Measurements from ENCODE around the gene R3HCC1L.

Gene R3HCC1L

DNA sequence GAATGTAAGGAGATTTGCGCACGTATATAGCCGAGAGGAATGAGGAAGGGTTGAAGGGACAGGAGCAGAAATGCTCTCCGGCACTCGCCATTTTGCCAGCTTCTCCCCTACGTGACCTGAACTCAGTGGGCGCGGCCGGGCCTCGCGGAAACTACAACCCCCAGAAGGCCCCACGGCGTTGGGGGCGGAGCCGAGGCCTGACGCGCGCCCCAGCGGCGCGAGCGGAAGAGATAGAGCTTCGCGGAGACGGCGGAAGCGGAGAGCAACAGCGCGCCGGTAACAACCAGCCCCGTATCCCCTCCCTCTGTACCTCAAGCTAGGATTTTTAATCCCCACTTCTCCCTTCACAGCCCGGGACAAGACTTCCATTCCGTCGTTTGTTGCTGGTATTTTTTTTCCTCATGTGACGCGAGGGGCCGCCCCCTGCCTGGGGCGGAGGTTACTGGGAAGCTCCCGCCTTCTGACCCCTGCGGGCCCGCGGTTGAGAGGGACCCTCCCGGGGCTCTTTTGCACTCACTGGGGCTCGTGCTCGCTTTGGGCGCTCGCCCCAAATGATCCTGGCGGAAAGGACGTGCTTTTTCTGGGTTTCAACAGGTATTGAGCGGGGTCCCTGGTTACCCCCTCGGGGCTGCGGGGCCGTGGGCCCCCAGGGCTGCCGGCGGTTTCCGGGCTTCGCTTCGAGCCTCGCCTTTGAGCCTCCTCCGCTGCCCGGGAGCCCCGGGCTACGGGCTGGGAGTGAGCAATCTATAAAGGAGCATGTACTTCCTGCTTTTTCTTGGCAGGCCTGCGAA lies at the start of gene R3HCC1L:
Gene R3HCC1L (plus strand): TSS at position 227 of the 791 bp plus-strand sequence. CDS start 73,458 bp downstream, outside the sequence.
- DNase-seq = peak; percentile 91

DNA sequence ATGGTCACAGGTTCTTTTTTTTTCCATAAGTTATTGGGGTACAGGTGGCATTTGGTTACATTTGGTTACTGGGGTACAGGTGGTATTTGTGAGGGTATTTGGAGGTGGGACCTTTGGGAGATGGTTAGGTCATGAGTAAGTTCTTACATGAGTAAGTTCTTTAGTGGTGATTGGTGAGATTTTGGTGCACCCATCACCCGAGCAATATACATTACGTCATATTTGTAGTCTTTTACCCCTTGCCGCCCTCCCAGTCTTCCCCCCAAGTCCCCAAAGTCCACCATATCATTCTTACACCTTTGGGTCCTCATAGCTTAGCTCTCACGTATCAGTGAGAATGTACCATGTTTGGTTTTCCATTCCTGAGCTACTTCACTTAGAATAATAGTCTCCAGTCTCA lies 49.2 kb upstream of the R3HCC1L start:
- DNase-seq = no peak

DNA sequence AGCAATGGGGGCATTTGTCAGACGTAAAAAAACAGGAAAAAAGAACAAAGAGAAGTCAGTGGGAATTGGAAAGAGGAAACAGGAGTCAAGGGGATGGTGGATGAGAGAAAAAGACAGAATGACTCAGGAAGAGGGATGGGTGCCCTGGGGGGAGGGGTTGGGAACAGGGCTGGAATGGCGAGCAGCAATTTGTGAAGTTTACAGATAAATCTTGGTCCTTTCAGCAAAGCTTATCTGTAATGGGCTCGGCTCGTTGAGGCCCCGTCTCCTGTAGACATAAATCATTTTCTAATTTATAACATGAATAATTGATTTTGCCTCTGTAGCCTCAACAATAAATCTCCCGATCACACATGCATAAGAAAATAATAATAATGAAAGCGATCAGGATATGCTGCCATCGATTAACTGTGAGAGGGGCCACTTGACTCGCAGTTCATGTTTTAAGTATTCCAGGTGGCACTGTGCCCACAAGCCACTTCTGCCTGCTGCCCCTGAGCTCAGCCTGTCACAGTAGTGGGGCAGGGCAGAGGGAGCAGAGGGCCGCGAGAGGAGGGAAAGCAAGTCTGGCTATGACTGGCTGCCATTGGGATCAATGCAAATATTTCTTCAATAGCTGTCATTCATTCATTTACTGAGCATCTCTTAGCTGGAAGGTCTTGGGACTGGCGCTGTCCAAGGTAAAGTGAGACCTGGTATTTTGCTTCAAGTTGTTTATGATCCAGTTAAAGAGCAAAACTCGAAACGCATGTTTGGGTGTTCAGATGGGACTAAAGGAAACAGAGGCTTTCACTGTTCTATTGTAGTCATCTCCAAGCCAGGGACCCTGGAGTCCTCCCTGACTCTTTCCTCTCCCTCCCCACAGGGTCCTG lies 47.4 kb upstream of the R3HCC1L start:
- DNase-seq = no peak

DNA sequence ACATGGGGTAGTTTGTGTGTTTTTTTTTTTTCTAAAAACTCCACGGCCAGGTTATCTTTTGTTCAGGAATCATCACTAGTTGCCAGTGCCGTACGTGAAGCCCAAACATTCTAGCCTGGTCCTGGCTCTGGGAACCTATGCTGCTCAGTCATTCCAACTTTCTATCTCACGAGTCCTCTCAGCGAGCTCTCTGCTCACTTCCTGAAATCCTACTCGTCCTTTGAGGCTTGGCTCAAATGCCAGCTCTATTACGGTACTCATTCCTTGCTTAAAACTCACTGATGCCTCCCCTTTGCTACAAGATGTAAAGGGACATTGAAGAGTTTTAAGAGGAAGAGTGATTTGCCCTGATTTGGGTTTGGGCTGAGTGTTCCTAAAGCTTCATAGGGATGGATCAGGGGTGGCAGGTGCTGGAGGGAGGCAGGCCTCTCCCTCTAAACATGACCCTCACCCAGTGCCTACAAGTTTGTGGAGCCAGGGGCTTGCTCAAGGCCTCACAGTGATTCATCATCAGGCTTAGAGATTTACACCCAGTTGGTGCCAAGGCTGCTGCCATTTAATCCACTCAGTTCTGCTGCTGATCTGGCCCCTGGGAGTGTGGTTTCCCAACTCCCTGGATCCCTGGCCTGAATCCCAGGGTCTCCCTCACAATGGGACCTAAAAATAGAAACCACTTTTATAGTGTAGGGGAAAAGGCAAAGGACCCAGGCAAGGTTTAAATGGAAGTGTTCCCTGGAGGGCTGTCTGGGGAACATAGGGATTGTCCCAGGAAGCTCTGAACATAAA lies 46.1 kb upstream of the R3HCC1L start:
- DNase-seq = no peak

DNA sequence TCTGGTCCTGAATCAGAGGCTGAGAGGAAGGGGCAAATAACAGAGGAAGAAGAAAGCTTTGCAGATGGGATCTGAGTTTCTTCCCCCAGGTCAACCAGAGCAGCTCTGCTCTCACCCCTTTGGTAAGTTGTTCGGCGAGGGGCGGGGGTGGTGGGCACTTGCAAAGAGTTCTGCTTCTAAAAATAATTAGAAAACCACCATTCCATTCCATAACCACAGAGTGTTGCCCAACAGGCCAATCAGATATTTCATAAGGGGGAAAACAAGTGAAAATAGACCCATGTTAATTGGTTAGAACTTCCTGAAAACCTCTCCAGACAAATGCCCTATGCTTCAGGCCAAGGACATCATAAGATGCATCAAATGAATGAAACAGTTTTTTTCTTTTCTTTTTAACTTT lies 43.6 kb upstream of the R3HCC1L start:
- DNase-seq = no peak

DNA sequence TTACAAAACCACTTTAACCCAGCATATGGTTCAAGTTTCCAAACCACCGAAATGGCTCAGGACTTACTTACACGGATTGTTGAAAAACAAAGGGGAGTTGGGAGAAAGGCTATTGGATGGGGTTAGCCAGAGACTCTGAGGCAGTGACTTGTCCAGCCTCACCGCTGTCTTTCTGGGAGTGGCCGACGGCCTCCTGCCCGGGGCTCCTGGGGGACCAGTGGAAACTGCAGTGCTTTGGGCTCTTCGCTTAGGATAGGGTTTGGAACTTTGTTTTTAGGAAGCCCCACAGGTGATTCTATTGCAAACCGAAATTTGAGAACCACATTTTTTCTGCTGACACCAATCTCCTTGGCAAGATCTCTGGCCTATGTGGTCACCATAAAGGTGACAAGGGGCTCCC lies 38.1 kb upstream of the R3HCC1L start:
- no peak for DNase-seq

DNA sequence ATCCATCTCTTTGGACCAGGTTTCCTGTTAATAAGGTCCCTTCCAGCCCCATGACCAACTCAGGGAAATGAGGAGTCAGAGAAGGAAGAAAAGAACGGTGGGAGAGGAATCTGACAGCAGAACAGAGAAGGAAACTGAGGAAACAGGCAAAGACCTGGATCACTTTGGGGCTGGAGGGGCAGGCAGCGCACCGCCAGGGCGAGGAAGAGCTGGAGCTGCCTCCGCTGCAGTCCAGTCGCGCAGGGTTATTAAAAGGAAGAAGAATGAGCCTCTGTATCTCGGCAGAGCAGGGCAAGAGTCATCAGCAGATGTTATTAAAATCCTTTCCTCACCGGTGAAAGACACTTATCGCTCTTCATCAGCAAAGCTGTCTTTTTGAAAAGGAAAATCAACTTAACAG lies 37.7 kb upstream of the R3HCC1L start:
- no peak for DNase-seq

DNA sequence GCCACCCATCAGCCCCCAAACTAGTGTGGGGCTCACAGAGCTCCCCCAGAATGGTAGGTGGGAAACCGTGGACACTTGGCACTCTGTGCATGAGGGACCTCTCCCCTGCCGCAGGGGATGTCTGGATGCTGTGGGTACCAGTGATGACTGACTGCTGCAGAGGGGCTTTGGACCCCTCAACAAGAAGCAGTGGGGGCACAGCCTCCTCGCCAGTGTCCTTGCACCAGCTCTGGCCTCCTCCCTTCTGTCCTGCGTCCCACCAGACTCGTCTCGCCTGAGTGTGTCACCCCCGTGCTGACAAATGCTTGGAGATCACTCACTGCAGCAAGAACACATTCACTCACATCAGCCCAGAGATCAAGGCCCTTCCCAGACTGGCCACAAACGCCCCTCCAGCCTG lies 37.3 kb upstream of the R3HCC1L start:
- no peak for DNase-seq

DNA sequence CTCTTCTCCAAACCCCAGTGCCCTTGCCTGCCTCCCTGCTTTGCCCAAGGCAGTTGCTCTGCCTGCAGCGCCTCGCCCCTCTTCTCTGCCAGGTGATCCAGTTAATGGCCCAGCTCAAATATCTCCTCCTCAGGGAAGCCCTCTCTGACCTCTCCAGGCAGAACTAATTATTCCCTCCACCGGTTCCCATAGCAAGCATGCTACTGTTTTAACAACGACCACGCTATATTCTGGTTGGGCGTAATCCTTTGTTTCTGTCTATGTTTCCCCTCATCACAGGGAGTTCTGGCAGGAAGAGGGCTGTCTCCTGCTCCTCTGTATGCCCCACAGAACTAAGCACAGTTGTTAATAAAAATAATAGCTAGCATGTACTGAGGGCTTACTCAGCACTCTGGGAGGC lies 36.8 kb upstream of the R3HCC1L start:
- DNase-seq = no peak

DNA sequence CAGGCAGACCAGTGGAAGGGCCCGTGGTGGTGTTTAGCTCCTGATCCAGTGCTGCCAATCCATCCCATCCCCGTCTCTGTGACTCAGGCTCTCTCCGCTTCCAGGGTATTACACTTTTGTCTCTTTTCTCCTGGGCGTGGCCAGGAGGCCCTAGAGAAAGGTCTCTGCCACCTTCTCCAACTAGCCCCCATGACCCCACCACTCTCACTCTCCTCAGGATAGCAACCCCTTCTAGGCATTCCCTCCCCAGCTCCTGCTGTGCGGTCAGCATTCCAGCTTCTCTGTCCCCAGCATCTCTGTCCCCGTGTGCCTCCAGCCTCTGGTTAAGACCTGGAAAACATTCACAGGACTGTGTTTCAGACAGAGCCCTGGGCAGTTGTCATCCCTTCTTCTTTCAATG lies 36.2 kb upstream of the R3HCC1L start:
- DNase-seq = no peak

DNA sequence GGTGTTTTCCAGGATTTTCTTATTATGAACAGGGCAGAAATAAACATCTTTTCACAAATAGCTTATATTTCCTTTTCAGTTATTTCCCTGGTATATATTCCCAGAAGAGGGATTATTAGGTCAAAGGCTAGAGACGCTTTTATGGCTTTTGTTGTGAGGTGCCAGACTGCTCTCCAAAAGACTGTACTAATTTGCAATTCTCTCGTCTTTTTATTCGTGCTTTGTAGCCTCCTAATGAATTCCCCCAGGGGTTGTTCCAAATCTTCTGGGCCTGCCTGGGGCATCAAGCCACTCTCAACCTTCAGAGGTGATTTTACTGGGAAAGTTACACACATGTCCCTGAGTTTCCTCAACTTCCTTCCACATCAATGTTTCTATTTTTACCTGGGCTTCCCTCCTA lies 34.0 kb upstream of the R3HCC1L start:
- no peak for DNase-seq

DNA sequence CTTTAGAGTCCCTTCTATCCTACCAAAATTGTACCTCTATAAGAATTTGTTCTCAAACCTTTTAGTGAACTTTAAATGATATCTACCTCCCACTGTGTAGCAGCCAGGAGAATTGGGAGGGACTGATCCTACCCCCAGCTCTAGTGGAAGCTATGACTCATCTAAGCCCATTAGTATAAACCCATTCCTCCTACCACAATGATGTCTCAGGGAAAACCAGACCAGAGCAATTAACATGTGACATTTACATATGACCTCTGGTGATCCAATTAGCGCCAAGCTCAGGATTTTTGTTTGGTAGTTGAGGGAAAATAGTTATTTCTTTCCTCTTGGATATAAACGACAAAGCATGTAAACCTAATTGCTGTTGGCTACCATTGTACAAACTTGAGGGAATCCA lies 33.1 kb upstream of the R3HCC1L start:
- DNase-seq = no peak

DNA sequence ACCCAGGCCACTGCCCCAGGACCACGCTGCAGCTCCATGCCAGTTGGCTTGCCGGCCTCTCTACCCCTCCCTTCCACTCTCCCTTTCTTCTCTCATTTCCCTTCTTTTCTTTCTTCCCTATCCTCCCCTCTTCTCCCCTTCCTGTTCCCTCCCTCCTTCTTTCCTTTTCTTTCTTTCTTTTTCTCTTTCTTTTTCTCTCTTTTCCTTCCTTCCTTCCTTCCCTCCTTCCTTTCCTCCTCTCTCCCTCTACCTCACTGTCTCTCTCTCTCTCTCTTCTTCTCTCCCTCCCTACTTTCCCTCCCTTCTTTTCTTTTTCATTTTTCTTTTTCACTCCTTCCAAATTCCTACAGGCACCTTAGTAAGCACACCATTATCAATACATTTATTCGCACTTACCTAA lies 30.3 kb upstream of the R3HCC1L start:
- no peak for DNase-seq

DNA sequence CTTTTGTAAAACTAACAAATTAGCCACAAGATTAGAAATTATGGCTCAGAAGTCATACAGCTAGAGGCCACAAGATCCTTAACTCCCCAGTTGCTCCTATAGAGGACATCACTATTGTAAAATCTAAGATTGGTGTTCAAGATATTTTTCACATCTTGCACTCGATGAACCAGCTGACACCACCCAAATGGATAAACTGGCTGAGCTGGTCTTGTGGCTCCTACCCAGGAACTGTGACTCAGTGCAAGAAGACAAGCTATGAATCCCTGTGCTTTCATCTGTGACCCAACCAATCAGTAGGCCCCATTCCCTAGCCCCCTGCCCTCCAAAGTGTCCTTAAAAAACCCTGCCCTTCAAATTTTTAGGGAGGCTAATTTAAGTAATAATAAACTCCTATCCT lies 27.9 kb upstream of the R3HCC1L start:
- DNase-seq = no peak

DNA sequence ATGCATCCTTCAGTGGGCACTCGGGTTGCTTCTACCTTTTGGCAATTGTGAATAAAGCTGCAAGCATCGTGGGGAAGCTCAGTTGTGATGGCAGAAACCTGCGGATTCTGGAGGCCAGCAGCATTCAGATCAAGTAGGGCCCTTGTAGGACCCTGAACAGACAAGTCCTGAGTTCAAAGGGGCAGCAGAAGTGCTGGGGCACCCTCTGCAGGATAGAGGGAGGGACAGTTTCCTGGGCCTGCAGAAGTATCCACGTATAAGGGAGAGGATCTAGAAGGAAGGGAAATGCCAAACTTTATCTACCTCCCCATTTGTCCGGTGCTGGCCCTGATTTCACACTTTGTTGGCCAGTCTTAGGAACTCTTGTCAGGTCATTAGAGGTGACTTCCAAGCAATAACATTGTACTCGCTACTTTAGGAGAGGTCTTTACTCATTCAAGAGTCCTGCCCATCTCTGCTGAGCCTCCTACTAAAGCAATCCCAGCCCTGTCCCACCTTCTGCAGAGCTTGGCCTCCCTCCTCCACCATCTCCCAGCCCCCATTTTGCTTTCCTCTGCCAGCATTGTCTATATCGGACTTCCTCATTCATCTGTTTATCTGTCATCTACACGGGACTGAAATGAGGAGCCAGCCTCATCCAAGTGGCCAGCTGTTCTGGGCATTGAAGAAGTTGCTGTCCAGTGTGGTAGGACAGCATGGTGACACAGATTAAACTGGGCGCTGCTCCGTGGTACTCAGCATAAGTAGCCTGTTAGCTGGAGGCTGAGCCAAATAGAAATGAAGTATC lies 26.6 kb upstream of the R3HCC1L start:
- no peak for DNase-seq

DNA sequence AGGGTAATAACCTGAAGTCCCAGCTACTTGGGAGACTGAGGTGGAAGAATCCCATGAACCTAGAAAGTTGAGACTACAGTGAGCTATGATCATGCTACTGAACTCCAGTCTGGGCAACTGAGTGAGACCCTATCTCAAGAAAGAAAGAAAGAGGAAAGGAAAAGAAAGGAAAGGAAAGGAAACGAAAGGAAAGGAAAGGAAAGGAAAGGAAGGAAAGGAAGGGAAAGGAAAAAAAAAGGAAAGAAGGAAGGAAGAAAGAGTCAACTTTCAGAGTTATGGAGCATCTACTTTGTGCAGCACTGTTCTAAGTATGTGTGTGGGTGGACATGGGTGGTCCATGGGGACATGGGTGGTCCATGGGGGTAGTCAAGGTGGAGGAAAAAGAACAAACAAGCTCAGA lies 24.1 kb upstream of the R3HCC1L start:
- DNase-seq = no peak

DNA sequence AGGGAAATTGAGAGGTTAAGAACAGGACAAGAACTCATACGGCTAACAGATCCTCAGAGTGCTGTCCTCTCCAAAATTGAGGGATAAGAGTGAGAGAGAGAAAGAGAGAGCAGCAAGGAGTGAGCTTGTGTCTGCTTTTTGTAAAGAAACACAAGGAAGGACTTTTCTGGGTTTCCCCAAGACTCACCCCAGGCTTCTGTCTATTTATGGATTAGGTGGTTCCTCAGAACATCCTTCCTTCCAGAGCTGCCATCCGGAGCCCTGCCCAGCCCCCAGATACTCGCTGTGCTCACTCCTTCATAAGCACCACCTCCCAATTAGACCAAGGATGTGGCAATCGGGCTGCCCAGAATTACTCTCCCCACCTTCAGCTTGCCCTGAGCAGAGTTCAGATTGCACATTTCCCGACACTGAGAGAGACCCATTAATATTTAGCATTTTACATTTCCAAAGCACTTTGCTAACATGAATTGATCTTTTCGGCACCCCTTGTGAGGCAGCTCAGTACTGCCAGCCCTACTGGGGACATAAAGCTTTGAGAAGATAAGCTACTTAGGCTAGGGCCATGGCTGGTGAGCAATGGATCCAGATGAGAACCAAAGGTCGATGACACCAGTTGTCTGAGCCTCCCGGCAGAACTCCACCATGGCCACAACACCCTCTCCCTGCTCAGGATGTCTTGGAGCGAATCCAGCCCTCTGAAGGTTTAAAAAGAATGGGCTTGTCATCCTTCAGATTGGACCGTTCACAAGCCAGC lies 19.2 kb upstream of the R3HCC1L start:
- no peak for DNase-seq

DNA sequence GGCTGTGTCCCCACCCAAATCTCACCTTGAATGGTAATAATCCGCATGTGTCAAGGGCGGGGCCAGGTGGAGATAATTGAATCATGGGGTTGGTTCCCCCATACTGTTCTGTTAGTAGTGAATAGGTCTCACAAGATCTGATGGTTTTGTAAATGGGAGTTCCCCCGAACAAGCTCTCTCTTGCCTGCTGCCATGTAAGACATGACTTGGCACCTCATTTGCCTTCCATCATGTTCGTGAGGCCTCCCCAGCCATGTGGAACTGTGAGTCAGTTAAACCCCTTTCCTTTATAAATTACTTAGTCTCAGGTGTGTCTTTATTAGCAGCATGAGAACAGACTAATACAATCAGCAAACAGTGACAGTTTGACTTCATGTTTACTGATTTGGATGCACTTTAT lies 14.6 kb upstream of the R3HCC1L start:
- DNase-seq = no peak

DNA sequence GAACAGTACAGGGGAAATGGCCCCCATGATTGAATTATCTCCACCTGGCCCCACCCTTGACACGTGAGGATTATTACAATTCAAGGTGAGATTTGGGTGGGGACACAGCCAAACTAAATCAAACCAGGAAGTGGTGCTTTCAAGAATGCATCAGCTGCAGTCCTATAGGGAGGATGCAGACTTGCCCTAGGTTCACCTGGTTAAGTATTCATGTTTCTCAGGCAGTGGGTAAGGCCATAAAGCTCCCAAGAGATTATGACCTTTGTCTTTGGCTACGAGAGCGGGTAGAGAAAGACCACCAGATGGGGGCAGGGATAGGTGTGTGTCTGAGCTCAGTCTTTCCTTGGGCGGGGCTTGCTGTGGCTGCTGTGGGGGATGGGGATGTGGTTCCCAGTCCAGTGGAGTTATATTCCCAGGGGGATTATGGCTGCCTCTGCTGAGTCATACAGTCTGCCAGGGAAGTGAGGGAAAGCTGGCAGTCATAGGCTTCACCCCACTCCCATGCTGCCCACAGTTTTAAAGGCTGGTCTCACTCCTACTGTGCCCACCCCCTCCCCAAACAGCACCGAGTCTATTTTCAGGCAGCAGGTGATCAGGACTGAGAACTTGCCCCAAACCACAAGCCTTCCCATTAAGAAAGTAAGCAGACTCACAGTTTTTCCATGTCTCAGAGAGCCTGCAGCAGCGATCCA lies 8.4 kb upstream of the R3HCC1L start:
- DNase-seq = no peak

DNA sequence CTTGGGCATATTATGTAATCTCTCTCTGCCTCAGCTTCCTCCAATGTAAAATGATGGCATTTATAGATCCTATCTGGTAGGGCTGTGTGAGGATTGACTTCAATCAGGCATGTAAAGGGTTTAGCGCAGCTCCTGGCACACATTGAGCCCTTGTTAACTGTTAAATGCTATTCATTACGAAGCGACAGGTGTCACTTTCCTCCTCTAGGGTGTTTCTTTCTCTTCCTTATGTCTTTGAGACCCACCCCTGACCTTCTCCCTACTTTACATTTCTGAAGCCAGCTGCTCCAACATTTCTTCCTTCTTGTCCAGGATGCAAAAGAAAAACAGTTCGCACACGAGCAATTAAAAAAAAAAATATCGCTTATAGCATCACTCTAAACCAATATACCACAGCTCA lies 5.7 kb upstream of the R3HCC1L start:
- DNase-seq = no peak

DNA sequence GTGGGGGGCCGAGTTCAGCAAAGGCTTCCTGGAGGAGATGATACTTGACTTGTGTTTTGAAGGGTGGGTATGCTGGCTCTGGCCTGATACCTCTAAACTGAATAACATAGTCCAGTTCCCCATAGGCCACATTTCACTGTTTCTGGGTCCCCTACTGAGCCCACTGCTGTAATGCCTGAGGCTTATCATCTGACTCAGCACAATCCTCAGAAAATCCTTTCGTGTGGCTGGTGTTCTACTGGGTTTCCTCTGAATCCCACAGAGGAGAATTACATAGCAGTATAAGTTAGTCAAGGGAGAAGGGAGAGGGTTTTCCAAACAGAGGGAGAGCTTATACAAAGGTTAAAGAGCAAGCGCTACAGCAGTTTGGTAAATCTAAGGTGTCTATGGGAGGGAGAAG lies 2.8 kb upstream of the R3HCC1L start:
- DNase-seq = no peak
